NCI-H128 (cell line): ENCODE data around the gene TSR3.

Experiments
- DNase-seq: peaks from one replicate; lab custom pipeline; 2025; ENCODE audit not compliant: unreplicated experiment; lab: John Stamatoyannopoulos, UW

The TSR3 gene

DNA sequence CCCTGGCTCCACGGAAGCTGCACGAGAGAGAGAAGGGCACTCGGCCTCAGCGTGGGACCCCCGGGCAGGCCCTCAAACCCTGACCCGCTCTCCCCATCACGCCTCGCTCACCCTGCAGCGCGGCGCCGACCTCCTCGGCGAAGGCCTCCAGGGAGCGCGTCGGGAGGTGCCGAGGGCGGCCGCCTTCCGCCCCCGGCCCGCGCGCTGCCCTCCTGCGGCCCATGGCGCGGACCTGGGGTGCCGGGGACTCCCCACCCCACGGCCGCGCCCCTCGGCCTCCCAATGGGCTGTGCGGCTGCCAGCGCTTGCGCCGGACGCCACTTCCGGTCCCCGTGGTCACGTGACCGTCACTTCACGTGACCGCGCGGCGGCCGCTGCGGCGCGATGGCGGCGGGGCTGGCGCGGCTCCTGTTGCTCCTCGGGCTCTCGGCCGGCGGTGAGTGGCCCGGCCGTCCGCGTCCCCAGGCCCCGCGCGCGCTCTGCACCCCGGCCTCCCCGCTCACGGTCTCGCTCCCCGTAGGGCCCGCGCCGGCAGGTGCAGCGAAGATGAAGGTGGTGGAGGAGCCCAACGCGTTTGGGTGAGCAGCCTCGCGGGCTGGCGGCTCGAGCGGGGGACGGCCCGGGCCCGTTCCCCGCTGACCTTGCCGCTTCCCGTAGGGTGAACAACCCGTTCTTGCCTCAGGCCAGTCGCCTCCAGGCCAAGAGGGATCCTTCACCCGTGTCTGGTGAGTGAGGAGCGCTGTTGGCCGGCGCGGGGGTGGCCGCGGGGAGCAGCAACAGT lies at the start of gene TSR3, which contains the start of gene GNPTG:
Gene TSR3, minus strand, starts transcription at position 297 of the 781 bp plus-strand sequence. Its CDS starts 74 bp downstream, at position 223.
Gene GNPTG, plus strand, starts transcription at position 350 of the 781 bp plus-strand sequence. Its CDS starts 35 bp downstream, at position 385.
- DNase-seq, result peak; percentile 26

GRCh38 chr16:1401061-1401757 lies 49.5 kb upstream of the TSR3 start:
- no peak for DNase-seq

DNA sequence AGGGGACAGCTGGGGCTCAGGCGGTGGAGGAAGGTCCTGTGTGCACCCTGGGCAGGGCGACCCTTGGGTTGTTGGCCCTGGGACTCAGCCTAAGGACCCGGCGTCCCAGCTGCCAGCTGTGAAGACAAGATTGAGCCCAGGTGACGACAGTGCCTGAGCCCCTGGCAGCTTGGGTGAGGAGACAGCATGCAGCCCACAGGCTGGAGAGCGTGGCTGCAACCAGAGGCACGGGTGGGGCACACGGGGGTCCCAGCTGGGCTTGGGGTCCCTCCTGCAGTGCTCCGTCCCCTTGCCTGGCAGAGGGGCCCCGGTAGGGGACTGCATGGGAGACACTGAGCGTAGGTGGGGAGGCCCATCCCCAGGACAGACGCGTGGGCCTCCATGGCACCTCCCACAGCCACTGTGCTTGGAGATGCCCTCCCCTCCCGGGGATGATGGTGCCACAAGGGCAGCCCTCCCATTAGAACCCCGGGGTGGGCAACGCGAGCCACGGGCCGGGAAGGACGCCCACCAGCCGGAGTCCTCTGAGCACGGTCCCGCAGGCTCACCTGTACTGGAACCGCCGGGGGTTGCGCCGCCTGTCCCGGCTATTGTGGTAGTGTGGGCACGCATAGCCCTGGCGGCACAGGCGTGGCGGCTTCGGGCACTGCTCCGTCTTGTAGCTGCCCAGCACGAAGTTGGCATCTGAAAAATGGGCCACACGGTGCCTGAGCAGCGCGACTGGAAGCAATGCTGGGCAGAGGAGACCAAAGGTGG lies 47.3 kb upstream of the TSR3 start:
- DNase-seq, result no peak

DNA sequence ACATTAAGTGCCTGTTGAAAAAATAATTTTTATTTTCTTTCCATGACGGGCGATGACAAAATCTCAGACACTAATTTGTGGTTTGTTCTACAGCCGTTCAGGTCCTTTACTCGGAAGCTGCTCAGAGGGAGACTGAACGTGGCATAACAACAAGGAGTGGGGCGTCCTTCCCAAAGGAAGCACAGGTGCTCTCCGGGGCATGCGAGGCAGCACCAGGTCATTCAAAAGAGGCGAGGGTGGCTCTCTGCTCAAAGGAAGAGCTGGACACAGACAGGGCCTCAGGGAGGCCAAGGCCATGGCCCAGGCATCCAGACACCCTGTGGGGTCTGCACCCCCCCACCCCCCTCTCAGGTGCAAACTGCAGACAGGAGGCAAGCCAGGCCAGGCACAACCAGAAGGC lies 46.7 kb upstream of the TSR3 start:
- no peak for DNase-seq

DNA sequence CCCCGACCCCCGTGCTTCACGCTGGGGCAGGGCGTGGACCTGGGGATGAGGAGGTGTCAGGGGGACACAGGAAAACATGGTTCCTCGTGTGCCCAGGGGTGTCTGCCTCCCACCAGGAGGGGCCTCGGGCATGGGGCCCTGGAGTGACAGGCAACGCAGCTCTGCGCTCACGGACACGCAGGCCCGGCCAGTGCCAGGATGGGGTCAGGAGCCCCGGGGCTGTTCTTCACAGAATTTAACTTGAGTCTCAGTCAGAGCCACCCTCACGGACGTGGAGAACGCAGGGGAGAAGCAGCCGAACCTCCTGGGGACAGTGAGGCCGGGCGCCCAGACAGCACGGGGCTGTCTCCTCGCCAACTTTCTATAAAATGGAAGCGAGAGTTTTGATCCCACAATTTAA lies 46.1 kb upstream of the TSR3 start:
- DNase-seq, result no peak

DNA sequence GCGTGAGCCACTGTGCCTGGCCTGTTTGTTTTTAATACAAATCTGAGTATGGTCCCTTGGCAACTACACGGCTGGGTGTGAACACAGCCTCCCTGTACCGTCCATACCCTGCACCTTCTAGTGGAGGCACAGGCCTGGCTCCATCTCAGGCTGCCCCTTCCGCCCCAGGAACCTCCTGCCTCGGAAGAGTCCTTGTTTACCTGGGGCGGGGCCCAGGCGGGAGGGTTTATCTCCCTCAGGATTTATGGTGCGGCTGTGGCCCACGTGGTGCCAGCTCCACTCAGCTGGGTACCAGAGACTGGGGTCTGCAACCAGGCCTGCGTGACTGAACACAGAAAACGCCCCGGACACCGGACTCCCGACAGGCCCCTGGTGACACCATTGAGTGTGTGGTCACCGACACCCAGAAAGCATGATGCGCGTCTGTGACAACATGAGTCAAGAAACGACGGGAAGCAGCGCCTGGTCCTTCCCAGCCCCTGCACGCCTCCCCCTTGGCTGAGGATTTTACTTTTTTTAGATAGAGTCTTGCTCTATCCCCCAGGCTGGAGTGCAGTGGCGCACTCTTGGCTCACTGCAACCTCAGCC lies 43.9 kb upstream of the TSR3 start:
- no peak for DNase-seq

DNA sequence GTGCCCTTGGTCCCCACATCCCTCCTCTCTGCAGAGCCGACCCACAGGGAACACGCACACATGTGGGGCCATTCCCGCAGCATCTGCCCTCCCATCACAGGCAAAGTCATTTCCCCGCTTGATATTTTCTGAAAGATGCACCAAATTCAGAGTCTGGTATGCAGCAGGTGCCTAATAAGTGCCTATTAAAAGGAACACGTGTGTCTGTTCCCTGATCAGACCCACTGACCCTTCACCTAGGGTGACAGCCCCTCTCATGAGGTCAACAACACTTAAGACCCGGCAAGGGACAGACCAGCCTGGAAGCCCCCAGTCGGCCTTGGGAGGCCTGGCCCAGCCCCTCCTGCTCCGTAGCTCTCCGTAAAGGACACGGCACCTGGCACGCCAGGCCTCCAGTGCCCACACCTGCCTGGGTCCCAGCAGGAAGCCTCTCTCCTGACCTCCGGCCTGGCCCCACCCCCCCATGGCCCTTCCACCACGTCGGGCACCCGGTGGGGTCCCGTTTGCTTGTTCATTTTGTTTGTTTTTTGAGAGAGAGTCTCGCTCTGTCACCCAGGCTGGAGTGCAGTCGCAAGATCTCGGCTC lies 42.8 kb upstream of the TSR3 start:
- DNase-seq, result no peak

DNA sequence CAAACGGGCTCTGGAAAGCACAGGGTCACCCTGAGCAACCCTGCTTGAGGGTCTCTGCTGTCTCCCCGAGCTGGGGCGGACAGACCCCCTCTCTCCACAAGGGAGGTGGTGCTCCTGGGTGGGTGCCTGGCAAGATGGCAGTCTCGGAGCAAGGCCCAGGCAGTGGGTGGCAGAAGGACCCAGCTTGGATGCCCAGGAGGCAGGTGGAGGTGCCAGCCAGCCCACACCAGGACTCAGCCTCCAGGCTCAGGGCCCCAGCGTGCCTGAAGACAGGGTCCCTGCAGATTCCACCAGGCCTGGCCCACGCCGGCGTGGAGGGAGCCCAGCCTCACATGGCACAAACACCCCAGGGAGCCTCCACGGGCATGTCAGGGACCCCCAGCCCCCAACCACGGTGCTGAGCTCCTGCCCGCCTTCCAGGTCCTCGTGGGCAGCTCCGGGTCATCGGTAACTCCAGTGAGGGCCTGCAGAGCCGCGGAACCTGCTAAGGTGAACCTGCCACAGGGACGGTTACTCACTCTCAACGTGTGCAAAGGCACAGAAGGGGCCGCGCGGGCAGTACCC lies 42.0 kb upstream of the TSR3 start:
- no peak for DNase-seq

DNA sequence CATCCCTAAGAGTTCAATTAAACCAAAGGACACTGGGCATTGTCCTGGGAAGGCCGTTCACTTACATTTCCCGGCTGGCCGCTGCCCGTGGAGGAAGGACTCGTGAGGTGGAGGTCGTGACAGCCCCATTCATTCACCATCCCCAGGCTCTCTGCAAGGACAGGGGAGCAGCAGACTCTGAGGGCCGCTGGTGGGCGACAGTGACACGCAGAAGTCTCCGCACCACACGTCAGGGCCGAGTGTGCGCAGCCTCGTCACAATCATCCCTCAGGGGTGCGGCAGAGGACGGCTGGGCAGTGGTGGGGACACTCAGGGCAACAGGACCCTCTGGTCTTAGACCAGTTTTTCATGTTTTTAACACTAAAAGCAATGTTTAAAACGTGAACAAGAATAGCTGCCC lies 41.1 kb upstream of the TSR3 start:
- DNase-seq, result no peak

DNA sequence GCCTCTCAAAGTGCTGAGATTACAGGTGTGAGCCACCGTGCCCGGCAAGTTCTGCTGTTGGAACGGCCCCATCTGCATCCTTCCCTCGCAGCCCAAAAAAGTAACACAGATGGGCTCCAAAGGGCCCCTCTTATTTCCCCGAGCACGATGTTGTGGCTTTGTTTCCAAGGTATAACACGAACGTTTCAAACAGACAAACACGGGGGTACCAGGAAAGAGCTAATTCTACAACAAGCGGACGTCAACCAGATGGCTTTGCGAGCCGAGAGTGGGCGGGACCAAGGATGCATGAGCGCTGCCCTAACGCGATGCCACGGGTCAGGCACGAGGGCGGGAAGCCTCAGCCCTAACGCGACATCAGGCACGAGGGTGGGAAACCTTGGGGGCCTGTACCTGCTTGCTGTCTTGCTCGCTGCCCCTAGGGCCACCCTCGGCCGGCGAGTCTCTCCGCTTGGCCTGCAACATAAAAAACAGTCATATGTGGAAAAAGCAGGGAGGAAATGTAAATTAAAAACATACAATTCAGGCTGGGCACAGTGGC lies 38.6 kb upstream of the TSR3 start:
- DNase-seq, result no peak

GRCh38 chr16:1389762-1390161 lies 38.1 kb upstream of the TSR3 start:
- no peak for DNase-seq

DNA sequence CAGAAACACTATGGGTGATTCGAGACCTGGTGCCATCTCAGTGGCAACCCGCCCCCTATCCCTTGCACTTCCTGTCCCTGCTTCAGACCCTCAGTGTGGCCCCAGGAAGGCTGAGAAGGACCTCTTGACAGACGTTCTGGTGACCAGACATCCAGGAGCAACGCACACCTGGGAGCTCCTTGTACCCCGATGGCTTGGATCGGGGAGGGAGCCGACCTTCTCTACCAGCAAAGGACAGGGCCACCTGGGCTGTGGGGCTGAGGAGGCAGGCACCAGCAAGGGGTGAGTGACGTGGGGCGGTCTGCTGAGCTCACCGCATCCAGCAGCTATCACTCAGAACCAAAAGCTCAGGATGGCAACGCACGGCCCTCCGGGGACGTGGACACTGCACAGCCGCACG lies 35.7 kb upstream of the TSR3 start:
- no peak for DNase-seq

- no peak for DNase-seq
Measured at GRCh38 chr16:1385232-1385631, 33.6 kb upstream of the TSR3 start.

GRCh38 chr16:1383556-1383955 lies 31.9 kb upstream of the TSR3 start:
- DNase-seq, result no peak

- DNase-seq, result no peak
Measured at GRCh38 chr16:1381612-1382406, 30.1 kb upstream of the TSR3 start.

DNA sequence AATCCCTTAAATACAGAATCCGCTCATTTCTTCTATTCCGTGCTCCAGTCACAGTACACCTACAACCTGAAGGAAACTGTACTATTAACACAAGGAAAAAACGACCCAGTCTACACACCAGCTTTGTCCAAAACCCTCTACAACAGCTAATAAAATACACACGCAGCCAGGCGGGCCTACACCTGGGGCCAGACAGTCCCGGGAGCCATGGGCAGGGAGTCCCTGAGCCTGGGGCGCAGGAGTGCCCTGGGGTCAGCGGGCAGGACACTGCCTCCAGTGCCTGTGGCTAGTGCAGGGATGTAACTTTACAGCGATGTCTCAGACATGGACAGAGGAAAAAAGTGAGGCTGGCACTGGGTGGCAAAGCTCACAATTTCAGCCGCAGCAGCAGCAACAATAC lies 28.5 kb upstream of the TSR3 start:
- DNase-seq, result no peak

- DNase-seq, result no peak
Measured at GRCh38 chr16:1379304-1380076, 27.8 kb upstream of the TSR3 start.

- DNase-seq, result no peak
Measured at GRCh38 chr16:1378804-1379303, 27.2 kb upstream of the TSR3 start.
